ENCODE data around the gene OSBPL9. TPM values are rescaled to one million over a fixed set of nuclear protein-coding genes. Genes with fewer than 3 reads are reported as not detected.

OSBPL9 gene
- total and polyA plus RNA-seq, 7 donors: 31.8 to 81.5 (median 49.7) TPM

DNA sequence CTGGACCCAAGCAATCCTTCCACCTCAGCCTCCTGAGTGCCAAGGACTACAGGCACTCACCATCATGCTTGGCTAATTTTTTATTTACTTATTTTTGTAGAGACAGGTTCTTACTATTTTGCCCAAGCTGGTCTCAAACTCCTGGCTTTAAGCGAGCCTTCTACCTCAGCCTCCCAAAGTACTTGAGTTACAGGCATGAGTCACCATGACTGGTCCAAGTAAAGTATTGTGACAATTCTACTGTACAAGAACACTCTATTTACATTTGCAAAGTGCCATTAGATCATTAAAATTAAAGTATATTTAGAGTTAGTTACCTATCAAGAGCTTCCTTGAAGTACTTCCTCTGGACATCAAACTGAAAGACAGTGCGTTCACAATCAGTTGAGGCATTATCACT, 216.8 kb downstream of the OSBPL9 start:
- DNase-seq: no peak
- TF ChIP-seq POLR2AphosphoS5 (IDR thresholded peaks at IDR 0.05) (no peak), EP300 (IDR thresholded peaks at IDR 0.05) (no peak), POLR2A (IDR thresholded peaks at IDR 0.05) (no peak)
- TF ChIP-seq, protein P1, sequence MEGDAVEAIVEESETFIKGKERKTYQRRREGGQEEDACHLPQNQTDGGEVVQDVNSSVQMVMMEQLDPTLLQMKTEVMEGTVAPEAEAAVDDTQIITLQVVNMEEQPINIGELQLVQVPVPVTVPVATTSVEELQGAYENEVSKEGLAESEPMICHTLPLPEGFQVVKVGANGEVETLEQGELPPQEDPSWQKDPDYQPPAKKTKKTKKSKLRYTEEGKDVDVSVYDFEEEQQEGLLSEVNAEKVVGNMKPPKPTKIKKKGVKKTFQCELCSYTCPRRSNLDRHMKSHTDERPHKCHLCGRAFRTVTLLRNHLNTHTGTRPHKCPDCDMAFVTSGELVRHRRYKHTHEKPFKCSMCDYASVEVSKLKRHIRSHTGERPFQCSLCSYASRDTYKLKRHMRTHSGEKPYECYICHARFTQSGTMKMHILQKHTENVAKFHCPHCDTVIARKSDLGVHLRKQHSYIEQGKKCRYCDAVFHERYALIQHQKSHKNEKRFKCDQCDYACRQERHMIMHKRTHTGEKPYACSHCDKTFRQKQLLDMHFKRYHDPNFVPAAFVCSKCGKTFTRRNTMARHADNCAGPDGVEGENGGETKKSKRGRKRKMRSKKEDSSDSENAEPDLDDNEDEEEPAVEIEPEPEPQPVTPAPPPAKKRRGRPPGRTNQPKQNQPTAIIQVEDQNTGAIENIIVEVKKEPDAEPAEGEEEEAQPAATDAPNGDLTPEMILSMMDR (IDR thresholded peaks at IDR 0.05): no peak
- Histone ChIP-seq H3K27me3 (no peaks in the 10 kb centered on the region), H3K4me3 (no peak overlapping the region), H3K4me1 (no peaks in the 10 kb centered on the region), H3K9me3 (no peaks in the 10 kb centered on the region), H3K36me3 (peaks cover 0 to 73% (median 3%) of the 10 kb centered on the region in 4 donors), H3K27ac (no peak overlapping the region)
- intact Hi-C loops (cut with DNase I): no loop called here
- 96 to 97% methylated on average over 2 of the region's 2 CpGs for WGBS, 2 donors

DNA sequence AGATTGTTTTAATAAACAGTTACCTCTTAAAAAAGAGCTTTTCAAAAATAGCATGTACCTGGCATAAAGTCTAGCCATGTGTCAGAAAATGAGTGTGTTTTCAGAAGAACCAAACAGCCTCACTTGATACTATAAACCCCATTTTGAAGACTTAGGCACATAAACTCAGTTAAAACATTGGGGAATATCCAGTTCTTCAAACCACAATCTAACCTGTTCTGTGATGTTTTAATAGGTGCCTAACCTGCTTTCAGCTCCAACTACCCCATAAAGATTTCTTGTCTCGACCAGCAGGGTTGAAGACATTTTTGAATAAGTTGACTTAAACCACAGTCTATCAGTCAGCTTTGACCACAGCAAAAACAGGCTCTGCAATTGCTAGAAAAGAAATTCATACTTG, 220.4 kb downstream of the OSBPL9 start:
- H3K36me3 ChIP-seq: peaks cover 0 to 58% (median 6%) of the 10 kb centered on the region in 4 donors
- intact Hi-C loops (cut with DNase I): no loop called here
- no peak for DNase-seq
- H3K4me1 ChIP-seq: peaks cover 0 to 1% (median 0%) of the 10 kb centered on the region in 4 donors
- WGBS, 2 donors: 77 to 87% methylated on average over 1 of the region's 1 CpG
- TF ChIP-seq POLR2AphosphoS5 (IDR thresholded peaks at IDR 0.05): no peak
- TF ChIP-seq EP300 (IDR thresholded peaks at IDR 0.05): no peak
- no peak overlapping the region for H3K27ac ChIP-seq
- no peaks in the 10 kb centered on the region for H3K9me3 ChIP-seq
- no peak overlapping the region for H3K4me3 ChIP-seq
- H3K27me3 ChIP-seq: no peaks in the 10 kb centered on the region

Small RNA genes within 50 kb of the gene (small RNA-seq; reads per million reads assigned to genes)
- 0 reads per million in 3 donors for gene AL050343.2
- 0 reads per million in 3 donors for gene RF00568

Other genes with a start within 250 kb of the OSBPL9 start
- 100 to 1,000 TPM in 3 of 4 donors, 10 to 100 TPM in 1; 72.4 to 131 (median 103) TPM for gene EPS15, start 97.8 kb upstream of the OSBPL9 start, total RNA-seq
- gene EPS15, start 97.8 kb upstream of the OSBPL9 start, polyA plus RNA-seq: 10 to 100 TPM; 16.4 to 19.2 (median 18.6) TPM